ENCODE data around the gene SPATC1L. TPM values are rescaled to one million over a fixed set of nuclear protein-coding genes. Genes with fewer than 3 reads are reported as not detected.
A peak's percentile ranks its signal among the peaks of the same experiment; 100 is the strongest.
"Not testable (repeated sequence)": the region's sequence is repeated elsewhere in the genome, so short reads cannot be mapped to it uniquely, and the experiment has no call there.

SPATC1L gene
- total RNA-seq, 1 experiment from 2014 or later: 36.0 TPM

GRCh38 chr21:46202592-46203202 is 18.4 kb upstream of the SPATC1L start:
- no peak overlapping the region for H4K5ac ChIP-seq (ENCODE audit: insufficient read length, low read depth, low read length)
- H3K14ac ChIP-seq (ENCODE audit: insufficient read depth, low read length): no peak overlapping the region
- no peak overlapping the region for H3T11ph ChIP-seq (ENCODE audit: low read length)
- Mint-ChIP-seq H3K27ac (peak overlapping the region; percentile 65 to 90 (median 87); a peak in 5 of 7 replicates), H3K9me3 (no peaks in the 10 kb centered on the region), H3K27me3 (ENCODE audit: low read depth) (no peaks in the 10 kb centered on the region), H3K36me3 (ENCODE audit: insufficient read depth in 1 of 3, low read depth in 3 of 3) (peaks cover 52 to 77% (median 68%) of the 10 kb centered on the region in 3 experiments), H3K4me1 (peaks cover 6 to 9% of the 10 kb centered on the region in 2 experiments; a peak in 3 of 4 replicates), H3K4me3 (no peak overlapping the region)
- H3K4ac ChIP-seq (ENCODE audit: low read depth, low read length): no peak overlapping the region
- no peak overlapping the region for H2BK5ac ChIP-seq (ENCODE audit: insufficient read length, low read length)
- H2BK20ac ChIP-seq (ENCODE audit: low read depth, low read length, poor library complexity, severe bottlenecking): no peak overlapping the region
- no peak for TF ChIP-seq CTCF (conservative IDR thresholded peaks at IDR 0.05)
- H2AK5ac ChIP-seq (ENCODE audit: insufficient read length, low read length): no peak overlapping the region
- DNase-seq: no peak
- no peak overlapping the region for H2BK12ac ChIP-seq (ENCODE audit: insufficient read length, low read depth, low read length)
- no peaks in the 10 kb centered on the region for H3K27me3 ChIP-seq (ENCODE audit: insufficient read depth, low read length)
- no peaks in the 10 kb centered on the region for H3K23me2 ChIP-seq (ENCODE audit: insufficient read length, low read depth, low read length, poor library complexity, severe bottlenecking)
- no peaks in the 10 kb centered on the region for H3K79me1 ChIP-seq (ENCODE audit: insufficient read depth, low read depth, low read length, poor library complexity, severe bottlenecking)
- no peak overlapping the region for H4K8ac ChIP-seq (replicated peaks; ENCODE audit: insufficient read length, low read depth, low read length)
- H2BK120ac ChIP-seq (ENCODE audit: low read depth, low read length, poor library complexity, severe bottlenecking): no peak overlapping the region
- H3K18ac ChIP-seq (ENCODE audit: insufficient read length, low read depth, low read length): no peak overlapping the region
- no peak overlapping the region for H3K9ac ChIP-seq (ENCODE audit: extremely low read depth, insufficient read length, low read length)
- no peaks in the 10 kb centered on the region for H3K9me3 ChIP-seq (ENCODE audit: control insufficient read depth, low read depth, low read length)
- H4K20me1 ChIP-seq (ENCODE audit: control insufficient read depth, insufficient read depth, insufficient read length): no peaks in the 10 kb centered on the region
- no peak overlapping the region for H3K56ac ChIP-seq (ENCODE audit: insufficient read length, low read depth, low read length)
- H3K79me2 ChIP-seq (ENCODE audit: insufficient read depth, low read length): no peaks in the 10 kb centered on the region
- H3K4me2 ChIP-seq (ENCODE audit: insufficient read depth, insufficient read length, low read length): no peak overlapping the region
- H2BK15ac ChIP-seq (ENCODE audit: low read depth, low read length): no peak overlapping the region
- WGBS (ENCODE audit: extremely low coverage, insufficient read length, low lambda C conversion rate): no CpG with 5 or more reads among the region's 6 CpGs
- no peak overlapping the region for H3K23ac ChIP-seq (ENCODE audit: insufficient read length, low read depth, low read length)
- no peak overlapping the region for H2AFZ ChIP-seq (ENCODE audit: low read length)
- no peak overlapping the region for H4K91ac ChIP-seq (ENCODE audit: insufficient read length, low read depth, low read length)
- no peak overlapping the region for H3K27ac ChIP-seq (ENCODE audit: insufficient read length, low read depth, low read length)
- H3K4me1 ChIP-seq (ENCODE audit: insufficient read depth, low read length): no peaks in the 10 kb centered on the region

- no CpG with 5 or more reads among the region's 8 CpGs for WGBS (ENCODE audit: extremely low coverage, insufficient read length, low lambda C conversion rate)
Measured at GRCh38 chr21:46200877-46201803, 16.9 kb upstream of the SPATC1L start.

More at GRCh38 chr21:46200877-46201803, 16.9 kb upstream of the SPATC1L start:
- H3K4ac ChIP-seq (ENCODE audit: low read depth, low read length); H2BK12ac ChIP-seq (ENCODE audit: insufficient read length, low read depth, low read length); H3K27ac ChIP-seq (ENCODE audit: insufficient read length, low read depth, low read length); H3K18ac ChIP-seq (ENCODE audit: insufficient read length, low read depth, low read length); H3K23me2 ChIP-seq (ENCODE audit: insufficient read length, low read depth, low read length, poor library complexity, severe bottlenecking); H3T11ph ChIP-seq (ENCODE audit: low read length); H3K4me1 ChIP-seq (ENCODE audit: insufficient read depth, low read length); H2BK120ac ChIP-seq (ENCODE audit: low read depth, low read length, poor library complexity, severe bottlenecking); H4K91ac ChIP-seq (ENCODE audit: insufficient read length, low read depth, low read length); H3K9ac ChIP-seq (ENCODE audit: extremely low read depth, insufficient read length, low read length); H3K27me3 ChIP-seq (ENCODE audit: insufficient read depth, low read length); H2AFZ ChIP-seq (ENCODE audit: low read length); H2BK5ac ChIP-seq (ENCODE audit: insufficient read length, low read length); H3K79me2 ChIP-seq (ENCODE audit: insufficient read depth, low read length); H2BK20ac ChIP-seq (ENCODE audit: low read depth, low read length, poor library complexity, severe bottlenecking); H4K8ac ChIP-seq (replicated peaks; ENCODE audit: insufficient read length, low read depth, low read length); H3K4me2 ChIP-seq (ENCODE audit: insufficient read depth, insufficient read length, low read length); H3K9me3 ChIP-seq (ENCODE audit: control insufficient read depth, low read depth, low read length); H2BK15ac ChIP-seq (ENCODE audit: low read depth, low read length); DNase-seq; H3K27me3 Mint-ChIP-seq (ENCODE audit: low read depth); H3K56ac ChIP-seq (ENCODE audit: insufficient read length, low read depth, low read length); H4K20me1 ChIP-seq (ENCODE audit: control insufficient read depth, insufficient read depth, insufficient read length); H3K4me1 Mint-ChIP-seq; H3K14ac ChIP-seq (ENCODE audit: insufficient read depth, low read length); H3K9me3 Mint-ChIP-seq; H3K79me1 ChIP-seq (ENCODE audit: insufficient read depth, low read depth, low read length, poor library complexity, severe bottlenecking); H4K5ac ChIP-seq (ENCODE audit: insufficient read length, low read depth, low read length); H3K4me3 Mint-ChIP-seq; H2AK5ac ChIP-seq (ENCODE audit: insufficient read length, low read length); H3K23ac ChIP-seq (ENCODE audit: insufficient read length, low read depth, low read length): not testable (repeated sequence)
- H3K27ac Mint-ChIP-seq: peak overlapping the region in 2 of 3 experiments; percentile 73 to 81; a peak in 2 of 7 replicates
- peaks cover 56 to 84% (median 71%) of the 10 kb centered on the region in 3 experiments for H3K36me3 Mint-ChIP-seq (ENCODE audit: insufficient read depth in 1 of 3, low read depth in 3 of 3)

Data from H9 (cell line).